ENCODE results near the gene BDH2. TPM values are rescaled to one million over a fixed set of nuclear protein-coding genes. Genes with fewer than 3 reads are reported as not detected.

The BDH2 gene
- polyA plus RNA-seq, 2 of the 4 experiments (the other 2 are of a cell fraction), result 15.7 to 28.2 TPM

GRCh38 chr4:103098341-103098740 lies 1.3 kb downstream of the BDH2 start:
- H3K4me3 ChIP-seq, result no peak overlapping the region
- WGBS (ENCODE audit: missing lambda C conversion rate), result 86% methylated on average over 8 of the region's 10 CpGs
- H3K4me2 ChIP-seq, result no peak overlapping the region
- H3K4me1 ChIP-seq, result no peaks in the 10 kb centered on the region
- ATAC-seq (no peak), DNase-seq (ENCODE audit: low read depth in 1 of 2, low spot score in 1 of 2) (no peak), FAIRE-seq (no peak)
- no peaks in the 10 kb centered on the region for H3K9me3 ChIP-seq
- POLR2A ChIA-PET, result no interaction called here
- no peak for TF ChIP-seq RNF2 (IDR thresholded peaks at IDR 0.05; ENCODE audit: borderline replicate concordance, low read depth)
- TF ChIP-seq HOXB13 (CRISPR knock-in tag; IDR thresholded peaks at IDR 0.05; ENCODE audit: low read depth), result no peak
- TF ChIP-seq POLR2A (IDR thresholded peaks at IDR 0.05; ENCODE audit: low read length), result no peak
- no peak for TF ChIP-seq RFX5 (IDR thresholded peaks at IDR 0.05)
- no peak for TF ChIP-seq E2F6 (IDR thresholded peaks at IDR 0.05; ENCODE audit: borderline replicate concordance, low read depth)
- no peak for TF ChIP-seq ZSCAN20 (CRISPR knock-in tag; IDR thresholded peaks at IDR 0.05)
- no peak for TF ChIP-seq CTCF (IDR thresholded peaks at IDR 0.05)
- no peak for TF ChIP-seq HDAC2 (IDR thresholded peaks at IDR 0.05)
- TF ChIP-seq FOXS1 (CRISPR knock-in tag; IDR thresholded peaks at IDR 0.05), result no peak
- TF ChIP-seq HOXA7 (CRISPR knock-in tag; IDR thresholded peaks at IDR 0.05), result no peak
- no peak for TF ChIP-seq EHMT2 (IDR thresholded peaks at IDR 0.05; ENCODE audit: low read depth)
- no peak for TF ChIP-seq RAD21 (conservative IDR thresholded peaks at IDR 0.05 in 1 of 2, IDR thresholded peaks at IDR 0.05 in 1 of 2)
- no peak for TF ChIP-seq BHLHE40 (IDR thresholded peaks at IDR 0.05; ENCODE audit: low read depth, low read length)
- CTCF ChIA-PET, result interaction anchor here (0.8 to 4.3 kb wide), 3 partner anchors 8 to 478 kb away, joined by 3 to 27 read pairs (median 7); no protein-coding TSS in a partner anchor
- H3K27ac ChIP-seq, result no peak overlapping the region

GRCh38 chr4:103097112-103097511 lies 2.5 kb downstream of the BDH2 start:
- Histone ChIP-seq H3K9me3 (no peaks in the 10 kb centered on the region), H3K27ac (no peak overlapping the region), H3K4me3 (no peak overlapping the region), H3K4me2 (no peak overlapping the region), H3K4me1 (no peaks in the 10 kb centered on the region)
- no peak for DNase-seq (ENCODE audit: low read depth in 1 of 2, low spot score in 1 of 2)
- no peak for TF ChIP-seq FOSL2 (IDR thresholded peaks at IDR 0.05)
- TF ChIP-seq FOSL2 (CRISPR knock-in tag; IDR thresholded peaks at IDR 0.05), result no peak
- TF ChIP-seq BCL3 (IDR thresholded peaks at IDR 0.05), result no peak
- TF ChIP-seq SREBF2 (IDR thresholded peaks at IDR 0.05), result no peak
- TF ChIP-seq HOXB5 (CRISPR knock-in tag; IDR thresholded peaks at IDR 0.05), result no peak
- no peak for TF ChIP-seq RNF2 (IDR thresholded peaks at IDR 0.05; ENCODE audit: borderline replicate concordance, low read depth)
- no peak for TF ChIP-seq ATOH8 (CRISPR knock-in tag; IDR thresholded peaks at IDR 0.05; ENCODE audit: low read depth)
- no peak for TF ChIP-seq ZSCAN20 (CRISPR knock-in tag; IDR thresholded peaks at IDR 0.05)
- TF ChIP-seq CEBPB (IDR thresholded peaks at IDR 0.05), result no peak
- no peak for TF ChIP-seq NFE2L2 (conservative IDR thresholded peaks at IDR 0.05; ENCODE audit: low read length)
- no peak for TF ChIP-seq USF2 (IDR thresholded peaks at IDR 0.05)
- TF ChIP-seq RAD21 (conservative IDR thresholded peaks at IDR 0.05 in 1 of 2, IDR thresholded peaks at IDR 0.05 in 1 of 2), result no peak
- no peak for TF ChIP-seq E2F6 (IDR thresholded peaks at IDR 0.05; ENCODE audit: borderline replicate concordance, low read depth)
- TF ChIP-seq ELK1 (IDR thresholded peaks at IDR 0.05; ENCODE audit: low read depth, low read length), result no peak
- TF ChIP-seq KDM1A (IDR thresholded peaks at IDR 0.05; ENCODE audit: low read depth), result no peak
- TF ChIP-seq RFX5 (IDR thresholded peaks at IDR 0.05), result no peak
- no peak for TF ChIP-seq EP300 (IDR thresholded peaks at IDR 0.05)
- TF ChIP-seq HES2 (IDR thresholded peaks at IDR 0.05), result no peak
- TF ChIP-seq NR3C1 (IDR thresholded peaks at IDR 0.05), result no peak
- FAIRE-seq, result no peak
- ATAC-seq, result no peak
- POLR2A ChIA-PET, result no interaction called here
- CTCF ChIA-PET, result interaction anchor here (0.6 to 1.3 kb wide), 2 partner anchors 88 to 477 kb away, joined by 3 to 7 read pairs; no protein-coding TSS in a partner anchor
- 67% methylated on average over 2 of the region's 2 CpGs for WGBS (ENCODE audit: missing lambda C conversion rate)

All from A549 (cell line).